ENCODE data around the gene NCOR2.
"Not testable (repeated sequence)": the region's sequence is repeated elsewhere in the genome, so short reads cannot be mapped to it uniquely, and the experiment has no call there.

NCOR2 gene

DNA sequence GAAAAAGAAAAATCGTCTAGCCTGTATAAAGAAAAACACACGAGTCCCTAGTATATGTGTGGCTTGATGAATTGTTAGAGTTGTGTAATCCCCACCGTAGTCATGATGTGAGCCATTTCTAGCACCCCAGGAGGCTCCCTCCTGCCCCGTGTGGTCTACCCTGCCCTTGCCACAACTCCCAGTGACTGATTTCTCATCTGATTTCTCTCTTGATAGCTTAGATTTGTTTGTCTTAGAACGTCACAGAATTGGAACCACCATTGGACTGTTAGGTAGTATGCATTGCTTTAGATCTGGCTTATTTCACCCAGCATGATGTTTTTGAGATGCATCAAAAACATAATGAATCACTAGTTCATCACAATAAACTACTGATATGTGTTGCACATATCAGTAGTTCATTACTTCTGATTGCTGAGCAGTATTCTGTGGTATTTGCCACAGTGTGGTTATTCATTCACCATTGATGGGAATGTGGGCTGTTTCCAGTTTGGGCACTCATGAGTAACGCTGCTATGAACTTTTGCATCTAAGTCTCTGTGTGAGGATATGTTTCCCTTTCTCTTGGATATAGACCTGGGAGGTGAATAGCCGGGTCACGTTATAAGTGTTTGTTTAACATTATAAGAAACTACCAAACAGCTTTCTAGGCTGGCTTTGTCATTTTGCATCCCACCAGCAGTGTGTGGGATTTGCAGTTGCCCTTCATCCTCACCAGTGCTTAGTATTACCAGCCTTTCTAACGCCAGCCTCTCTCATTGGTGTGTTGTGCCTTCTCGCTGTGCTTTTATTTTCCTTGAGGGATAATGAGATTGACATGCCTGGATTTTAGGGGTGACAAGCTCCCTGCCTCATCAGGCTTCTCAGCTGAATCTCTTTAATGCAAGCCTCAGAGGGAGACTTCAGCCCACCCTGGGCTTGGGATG, 31.9 kb upstream of the NCOR2 start:
- DNase-seq: no peak

DNA sequence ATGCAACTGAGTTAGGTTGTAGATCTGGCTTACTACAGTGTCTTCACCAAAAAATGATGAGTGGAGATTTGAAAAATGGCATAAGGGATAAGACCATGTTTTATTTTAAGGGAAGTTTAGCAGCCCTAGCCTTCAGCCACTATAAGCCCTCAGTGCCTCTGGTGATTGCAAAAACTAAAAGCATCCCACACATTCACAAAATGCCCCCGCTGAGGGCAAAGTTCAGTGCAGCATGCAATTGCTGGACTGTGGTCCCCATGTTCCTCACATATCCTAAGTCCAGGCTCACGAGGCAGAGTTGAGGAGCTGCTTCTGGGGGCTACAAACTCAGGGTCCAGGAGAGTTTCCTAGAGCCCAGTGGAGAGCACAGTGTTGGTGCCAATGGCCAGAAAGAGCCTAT, 29.6 kb upstream of the NCOR2 start:
- no peak for DNase-seq

DNA sequence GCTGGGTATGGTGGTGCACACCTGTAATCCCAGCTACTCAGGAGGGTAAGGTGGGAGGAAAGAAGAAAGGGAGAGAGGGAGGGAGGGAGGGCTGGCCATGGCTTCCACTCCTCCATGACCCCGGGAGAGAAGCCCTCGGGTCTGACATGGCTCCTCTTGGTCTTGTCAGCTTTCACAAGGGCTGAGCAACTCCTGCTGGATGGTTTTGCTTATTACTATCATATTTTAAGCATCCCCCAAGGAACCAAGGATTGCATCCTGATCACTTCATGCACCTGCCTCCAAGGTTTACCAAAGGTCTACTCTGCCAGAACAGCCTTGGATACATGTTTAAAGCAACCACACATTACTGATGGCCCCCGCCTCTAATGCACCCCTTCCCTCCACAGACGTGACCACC, 28.0 kb upstream of the NCOR2 start:
- DNase-seq: no peak

DNA sequence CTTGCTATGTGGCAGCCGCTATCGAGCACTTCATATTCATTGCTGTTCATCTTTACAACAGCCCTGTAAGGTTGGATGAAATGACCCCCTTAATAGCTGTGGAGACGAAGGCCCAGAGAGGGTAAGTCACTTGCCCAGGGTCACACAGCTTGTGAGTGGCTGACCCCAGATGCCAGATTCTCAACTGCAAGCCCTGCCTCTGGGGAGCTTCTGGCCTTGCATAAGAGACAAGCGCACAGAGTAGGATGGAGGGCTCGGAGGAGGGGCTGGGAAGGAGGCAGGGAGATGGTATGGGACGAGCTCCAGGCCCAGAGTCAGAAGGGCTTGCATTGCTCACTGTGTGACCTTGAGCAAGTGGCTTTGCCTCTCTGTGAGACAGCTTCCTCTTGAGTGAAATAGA, 27.4 kb upstream of the NCOR2 start:
- DNase-seq: no peak

DNA sequence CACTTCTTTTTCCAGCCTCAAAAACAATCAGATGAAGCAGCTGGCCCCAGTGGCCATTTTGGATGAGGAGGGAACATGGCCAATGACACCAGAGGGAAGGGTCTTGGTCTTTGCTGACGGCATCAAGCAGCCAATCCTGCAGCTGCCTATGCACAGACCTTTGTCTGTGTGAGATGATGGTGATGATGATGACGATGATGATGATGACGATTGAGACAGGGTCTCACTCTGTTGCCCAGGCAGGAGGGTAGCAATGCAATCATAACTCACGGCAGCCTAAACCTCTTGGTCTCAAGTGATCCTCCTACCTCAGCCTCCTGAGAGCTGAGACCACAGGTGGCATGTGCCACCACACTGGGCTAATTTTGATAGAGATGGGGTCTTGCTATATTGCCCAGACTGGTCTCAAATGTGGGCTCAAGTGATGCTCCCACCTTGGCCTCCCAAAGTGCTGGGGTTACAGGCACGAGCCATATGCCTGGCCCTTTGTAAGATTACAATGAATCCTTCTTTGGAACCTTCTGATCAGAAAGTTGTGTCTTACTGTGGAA, 26.5 kb upstream of the NCOR2 start:
- DNase-seq: no peak

DNA sequence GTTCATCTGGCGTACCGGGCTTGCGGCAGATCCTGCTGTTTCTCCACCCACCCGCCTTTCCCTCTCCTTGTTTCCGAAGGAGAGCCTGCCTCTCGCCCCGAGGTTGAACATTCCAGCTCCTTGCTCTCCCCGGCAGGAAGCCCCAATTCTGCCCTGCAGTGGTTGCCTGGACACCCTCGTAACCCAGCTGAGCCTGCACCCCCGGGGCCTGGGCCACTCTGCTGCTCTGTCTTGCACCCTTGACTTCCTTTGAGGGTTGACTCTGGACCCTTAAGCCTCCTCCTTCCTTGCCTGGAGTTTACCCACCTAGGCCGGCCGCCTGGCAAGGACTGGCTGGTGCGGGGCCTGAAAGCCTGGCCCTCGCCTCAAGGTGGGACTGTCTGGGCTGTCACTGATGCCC, 25.8 kb upstream of the NCOR2 start:
- DNase-seq: no peak

DNA sequence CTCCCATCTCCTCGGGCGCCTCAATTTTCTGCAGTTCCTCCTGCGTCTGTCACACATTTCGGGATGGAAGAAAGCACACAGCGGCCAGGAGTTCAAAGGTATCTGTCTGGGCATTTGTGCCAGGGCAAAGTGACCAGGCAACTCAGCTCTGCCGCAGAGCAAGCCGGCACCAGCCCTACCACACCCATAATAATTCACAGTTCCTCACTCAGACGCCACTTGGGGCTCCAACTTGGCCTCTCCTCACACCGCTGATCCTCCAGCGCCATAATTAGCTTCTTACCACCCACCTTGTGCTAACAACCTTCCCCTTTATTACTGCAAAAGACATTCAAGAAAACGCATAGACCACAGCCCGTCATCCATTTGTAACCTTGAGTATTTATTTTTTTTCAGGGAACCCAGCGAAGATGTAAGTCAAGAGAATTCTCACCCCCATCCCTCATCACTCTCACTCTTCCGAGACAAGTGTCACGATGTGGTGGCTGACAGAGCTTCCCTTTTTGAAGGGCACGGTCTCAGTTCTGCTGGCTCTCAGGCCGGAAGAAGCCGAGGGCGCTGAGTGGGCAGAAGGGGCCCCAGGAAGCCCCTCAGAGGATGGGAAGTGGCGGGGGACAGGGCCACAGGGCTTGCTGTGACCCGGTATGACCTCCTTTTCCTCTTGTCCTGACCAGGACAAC, 25.2 kb upstream of the NCOR2 start:
- no peak for DNase-seq

DNA sequence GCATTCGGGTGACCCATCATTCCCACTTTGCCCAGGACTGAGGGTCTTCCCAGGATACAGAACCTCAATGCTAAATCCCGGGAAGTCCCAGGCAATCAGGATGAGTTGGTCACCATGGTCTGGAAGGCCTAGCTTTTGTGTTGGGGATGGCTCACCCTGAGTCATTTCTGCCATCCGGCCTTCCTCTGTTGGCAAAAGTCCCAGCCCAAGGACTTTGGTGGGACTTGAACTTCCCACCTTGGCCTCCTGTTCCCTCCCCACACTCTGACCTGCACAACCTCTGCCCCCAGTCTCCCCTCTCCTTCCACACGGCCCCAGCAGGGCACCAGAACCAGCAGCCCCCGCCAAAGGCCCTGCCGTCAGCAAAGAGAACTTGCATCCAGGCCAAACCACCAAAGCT, 24.6 kb upstream of the NCOR2 start:
- no peak for DNase-seq

DNA sequence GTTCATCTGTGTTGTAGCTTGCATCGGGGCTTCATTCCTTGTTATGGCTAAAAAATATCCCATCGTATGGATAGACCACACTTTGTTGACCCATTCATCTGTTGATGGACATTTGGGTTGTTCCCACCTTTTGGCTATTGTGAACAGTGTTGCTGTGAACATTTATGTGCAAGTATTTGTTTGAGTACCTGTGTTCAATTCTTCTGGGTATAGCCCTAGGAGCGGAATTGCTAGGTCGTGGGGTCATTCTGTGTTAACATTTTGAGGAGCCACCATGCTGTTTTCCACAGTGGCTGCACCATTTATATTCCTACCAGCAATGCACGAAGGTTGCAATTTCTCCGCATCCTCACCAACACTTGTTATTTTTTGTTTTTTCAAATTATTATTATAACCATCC, 23.0 kb upstream of the NCOR2 start:
- DNase-seq: no peak

DNA sequence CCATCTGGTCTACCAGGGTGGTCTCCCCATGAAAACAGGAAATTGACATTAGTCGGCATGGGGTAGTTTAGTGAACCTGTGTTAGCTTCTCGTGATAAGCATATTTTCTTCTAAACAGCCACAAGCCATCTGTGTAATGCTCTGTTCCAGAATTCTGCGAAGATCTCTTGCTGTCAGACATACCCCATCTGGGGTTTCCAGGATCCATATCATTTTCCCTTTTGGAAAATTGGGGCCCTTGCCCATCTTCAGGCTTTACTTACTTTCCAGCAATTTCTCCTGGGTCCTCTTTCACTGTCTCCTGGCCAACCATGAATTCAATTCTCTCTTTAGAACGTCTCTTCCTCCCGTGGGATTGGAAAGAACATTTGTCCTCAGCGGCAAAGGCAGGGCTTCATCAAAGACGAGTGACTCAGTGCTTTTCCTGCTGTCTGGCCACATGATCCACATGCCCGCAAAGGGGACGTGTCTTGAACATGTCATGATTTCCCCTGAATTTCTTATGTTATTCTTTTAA, 21.4 kb upstream of the NCOR2 start:
- DNase-seq: no peak

DNA sequence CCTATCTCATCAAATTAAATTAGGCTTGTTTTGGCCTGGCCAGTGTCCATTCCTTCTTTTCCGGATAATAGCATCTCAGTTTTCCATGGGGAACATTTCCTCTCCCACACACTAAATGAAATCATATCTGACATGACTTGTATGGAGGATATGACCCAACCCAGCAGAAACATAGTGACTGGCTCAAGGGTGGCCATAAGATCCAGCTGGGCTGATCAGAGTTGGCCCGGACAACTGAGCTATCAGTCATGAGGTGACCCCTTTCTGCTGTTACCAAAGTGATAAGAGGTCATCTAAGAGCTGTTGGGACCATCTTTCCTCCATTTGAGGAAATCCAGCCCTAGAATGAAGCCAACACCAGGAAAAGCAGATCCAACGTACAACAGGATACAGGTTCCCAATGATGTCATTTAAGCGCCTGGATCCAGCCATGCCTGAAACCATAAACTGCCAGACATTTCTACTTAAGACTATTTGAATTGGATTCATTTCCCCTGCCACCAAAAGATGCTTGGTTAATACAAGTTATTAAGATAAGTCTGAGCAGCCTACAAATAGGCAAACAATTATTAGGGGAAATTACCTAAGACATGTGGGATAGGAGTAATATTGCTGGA, 20.7 kb upstream of the NCOR2 start:
- no peak for DNase-seq

DNA sequence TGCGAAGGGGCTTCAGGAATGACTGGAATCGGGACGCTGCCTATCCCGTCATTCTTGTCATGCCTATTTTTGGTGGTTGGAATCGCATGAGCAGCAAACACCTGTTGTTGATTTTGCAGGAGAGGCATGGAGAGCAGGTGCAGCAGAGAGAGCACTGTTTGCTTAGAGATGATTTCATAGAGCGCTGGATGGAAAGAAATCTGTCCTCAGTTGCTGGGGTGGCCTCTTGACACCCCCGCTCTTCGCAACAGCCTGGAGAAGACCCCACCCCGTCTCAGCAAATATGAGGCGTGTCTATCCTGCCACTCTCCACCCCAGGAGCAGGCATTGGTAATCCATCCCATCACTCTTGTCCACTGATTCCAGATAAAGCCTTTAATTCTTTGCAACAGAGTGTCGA, 19.3 kb upstream of the NCOR2 start:
- DNase-seq: no peak

DNA sequence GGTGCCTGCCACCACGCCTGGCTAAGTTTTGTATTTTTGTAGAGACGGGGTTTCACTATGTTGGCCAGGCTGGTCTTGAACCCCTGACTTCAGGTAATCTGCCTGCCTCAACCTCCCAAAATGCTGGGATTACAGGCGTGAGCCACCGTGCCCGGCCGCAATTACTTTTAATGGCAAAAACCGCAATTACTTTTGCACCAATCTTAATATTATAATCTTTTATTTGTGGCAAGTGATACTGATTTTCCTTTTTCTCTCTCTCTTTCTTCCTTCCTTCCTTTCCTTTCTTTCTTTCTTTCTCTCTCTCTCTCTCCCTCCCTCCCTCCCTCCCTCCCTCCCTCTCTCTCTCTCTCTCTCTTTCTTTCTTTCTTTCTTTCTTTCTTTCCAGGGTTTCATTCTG, 17.1 kb upstream of the NCOR2 start:
- DNase-seq: not testable (repeated sequence)

DNA sequence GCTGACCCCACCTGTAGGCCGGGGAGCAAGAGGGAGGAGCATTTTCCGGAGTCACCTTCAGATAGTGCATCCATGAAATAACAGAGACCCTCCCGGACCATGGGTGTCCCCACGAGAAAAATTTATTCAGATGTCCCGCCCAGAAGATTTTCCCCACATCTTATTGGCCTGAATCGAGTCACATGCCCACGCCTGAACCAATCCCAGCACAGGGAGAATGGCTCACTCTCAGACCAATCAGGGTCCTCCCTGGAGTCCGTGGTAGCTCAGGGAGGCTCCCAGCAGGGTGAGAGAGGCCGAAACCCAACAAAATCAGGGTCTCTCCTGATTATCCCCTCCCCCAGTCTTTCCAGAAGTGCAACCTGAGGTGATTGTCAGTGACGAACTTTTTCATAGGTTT, 16.4 kb upstream of the NCOR2 start:
- no peak for DNase-seq

DNA sequence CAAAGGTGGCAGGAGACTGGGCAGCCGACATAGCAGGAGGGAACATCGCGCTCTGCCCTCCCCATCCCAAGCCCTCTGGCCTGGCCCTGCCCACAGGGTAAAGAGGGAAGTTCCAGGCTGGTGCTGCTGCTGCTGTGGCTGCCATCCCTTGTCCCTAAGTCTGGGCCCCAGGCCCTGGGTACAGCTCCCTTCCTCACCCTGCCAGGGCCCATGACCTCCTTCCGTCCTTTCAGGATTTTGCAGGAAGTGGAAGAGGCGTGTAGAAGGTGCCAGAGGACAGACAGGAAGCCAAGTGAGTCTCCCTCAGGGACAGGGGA, 14.7 kb upstream of the NCOR2 start:
- DNase-seq: no peak

DNA sequence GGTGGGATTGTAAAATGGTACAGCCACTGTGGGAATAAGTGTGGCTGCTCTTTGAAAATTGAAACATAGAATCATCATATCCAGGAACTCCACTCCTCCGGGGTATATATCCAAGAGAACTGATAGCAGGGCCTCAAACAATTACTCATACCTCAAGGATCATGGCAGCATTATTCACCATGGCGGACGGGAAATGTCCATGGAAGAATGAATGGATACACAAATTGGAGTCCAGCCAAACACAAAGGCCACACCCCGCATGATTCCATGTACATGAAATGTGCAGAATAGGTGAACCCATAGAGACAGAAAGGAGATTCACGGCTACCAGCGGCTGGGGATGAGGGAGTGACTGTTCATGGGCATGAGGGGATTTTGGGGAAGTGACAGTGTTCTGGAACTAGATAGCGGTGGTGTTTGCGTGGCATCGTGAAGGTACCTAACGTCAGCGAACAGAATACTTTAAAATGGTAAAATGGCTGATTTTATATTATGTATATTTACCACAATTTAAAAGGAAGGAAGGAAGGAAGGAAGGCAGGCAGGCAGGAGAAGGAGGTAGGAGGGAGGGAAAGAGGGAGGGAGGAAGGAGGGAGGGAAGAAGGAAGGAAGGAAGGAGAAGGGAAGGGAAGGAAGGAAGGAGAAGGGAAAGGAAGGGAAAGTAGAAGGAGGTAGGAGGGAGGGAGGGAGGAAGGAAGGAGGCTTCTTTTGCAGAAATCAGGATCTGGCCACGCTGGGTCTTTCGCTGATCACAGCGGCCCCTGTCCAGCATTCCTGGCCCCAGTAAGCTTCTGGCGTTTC, 14.1 kb upstream of the NCOR2 start:
- no peak for DNase-seq

DNA sequence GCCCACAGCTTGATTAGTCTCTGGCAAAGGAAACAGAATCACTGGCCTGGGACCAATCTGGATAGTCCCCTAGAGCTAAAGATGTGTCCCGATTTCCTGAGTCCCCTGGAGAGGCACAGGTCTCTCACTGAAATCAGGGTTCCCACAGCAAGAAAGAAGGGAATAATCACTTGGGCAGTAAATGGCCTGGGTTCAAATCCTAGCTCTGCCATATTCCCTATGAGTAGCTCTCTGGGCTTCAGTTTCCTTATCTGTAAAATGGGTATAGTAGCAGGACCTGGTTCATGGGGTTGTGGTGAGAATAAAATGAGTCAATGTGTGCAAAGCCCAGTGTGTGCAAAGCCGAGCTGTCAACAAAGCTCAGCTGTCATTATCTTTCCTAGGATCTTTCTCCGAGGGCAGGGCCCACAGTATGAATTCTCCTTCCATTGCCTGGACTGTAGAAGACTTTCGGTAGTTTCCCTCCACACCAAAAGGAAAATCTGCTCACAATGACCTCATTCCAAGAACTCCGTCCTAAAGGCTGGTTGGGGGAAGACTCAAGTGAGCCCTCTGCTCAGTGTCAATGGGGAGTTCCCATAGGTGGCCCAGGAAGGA, 12.6 kb upstream of the NCOR2 start:
- no peak for DNase-seq

DNA sequence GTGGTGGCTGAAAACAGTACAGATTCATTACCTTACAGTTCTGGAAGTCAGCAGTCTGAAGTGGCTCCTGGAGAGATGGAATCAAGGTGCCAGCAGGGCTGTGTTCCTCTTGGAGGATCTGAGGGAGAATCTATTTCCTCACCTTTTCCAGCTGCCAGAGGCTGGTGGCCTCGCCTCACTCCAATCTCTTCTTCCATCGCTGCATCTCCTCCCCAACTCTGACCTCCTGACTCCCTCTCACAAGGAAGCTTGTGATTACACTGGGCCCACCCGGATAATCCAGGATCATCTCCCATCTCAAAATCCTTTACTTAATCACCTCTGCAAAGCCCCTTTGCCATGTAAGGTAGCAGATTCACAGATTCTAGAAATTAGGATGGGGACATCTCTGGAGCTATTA, 11.4 kb upstream of the NCOR2 start:
- DNase-seq: no peak

DNA sequence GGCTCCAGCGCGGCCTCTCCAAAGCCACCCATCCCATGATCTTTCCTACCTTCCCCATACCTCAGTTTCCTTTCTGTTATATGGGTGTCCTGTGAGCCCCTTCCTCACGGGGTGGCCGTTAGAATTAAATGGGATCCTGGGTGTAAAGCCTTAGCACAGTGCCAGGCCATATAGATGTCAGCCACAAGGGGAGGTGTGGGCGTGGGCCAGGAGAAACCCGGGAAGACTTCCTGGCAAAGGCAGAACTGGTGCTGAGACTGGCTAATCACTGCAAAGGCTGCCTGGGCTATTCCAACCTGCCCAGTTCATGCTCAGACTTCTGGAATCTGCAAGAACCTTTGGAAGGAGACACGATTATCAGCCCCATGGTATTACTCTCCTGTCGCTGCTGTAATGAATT, 11.0 kb upstream of the NCOR2 start:
- no peak for DNase-seq

DNA sequence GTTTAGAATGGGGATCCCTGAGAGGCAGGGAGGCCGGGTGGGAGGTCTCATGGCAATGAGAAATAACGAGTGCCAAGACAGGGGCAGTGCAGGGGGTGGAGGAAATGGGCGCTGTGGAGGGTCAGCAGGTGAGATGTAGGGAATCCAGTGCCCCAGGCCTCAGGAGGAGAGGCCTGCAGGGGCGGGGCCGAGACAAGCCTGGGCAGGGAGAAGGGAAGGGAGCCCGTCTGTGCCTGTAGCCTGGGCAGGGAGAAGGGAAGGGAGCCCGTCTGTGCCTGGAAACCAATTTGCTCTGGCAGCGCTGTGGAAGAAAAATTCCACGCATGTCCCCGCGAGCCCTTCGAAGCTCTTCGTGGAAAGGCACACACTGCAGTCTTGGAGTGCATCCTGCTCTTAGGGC, 10.6 kb upstream of the NCOR2 start:
- DNase-seq: no peak

DNA sequence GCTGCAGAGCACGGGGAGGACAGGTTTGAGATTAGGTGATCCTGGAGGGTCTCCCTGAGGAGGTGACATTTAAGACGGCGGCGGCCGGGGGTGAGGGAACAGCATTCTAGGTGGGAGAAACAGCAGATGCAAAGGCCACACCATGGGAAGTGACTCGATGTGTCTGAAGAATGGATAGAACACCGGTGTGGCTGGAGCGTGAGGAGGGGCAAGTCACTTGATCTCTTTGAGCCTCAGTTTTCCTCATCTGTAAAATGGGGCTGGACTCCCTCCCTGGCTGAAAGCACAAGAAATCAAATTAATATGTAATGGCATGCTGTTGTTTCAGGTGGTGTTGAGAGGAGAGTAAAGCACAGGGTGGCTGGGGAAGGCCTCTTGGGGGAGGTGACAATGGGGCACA, 10.0 kb upstream of the NCOR2 start:
- no peak for DNase-seq

DNA sequence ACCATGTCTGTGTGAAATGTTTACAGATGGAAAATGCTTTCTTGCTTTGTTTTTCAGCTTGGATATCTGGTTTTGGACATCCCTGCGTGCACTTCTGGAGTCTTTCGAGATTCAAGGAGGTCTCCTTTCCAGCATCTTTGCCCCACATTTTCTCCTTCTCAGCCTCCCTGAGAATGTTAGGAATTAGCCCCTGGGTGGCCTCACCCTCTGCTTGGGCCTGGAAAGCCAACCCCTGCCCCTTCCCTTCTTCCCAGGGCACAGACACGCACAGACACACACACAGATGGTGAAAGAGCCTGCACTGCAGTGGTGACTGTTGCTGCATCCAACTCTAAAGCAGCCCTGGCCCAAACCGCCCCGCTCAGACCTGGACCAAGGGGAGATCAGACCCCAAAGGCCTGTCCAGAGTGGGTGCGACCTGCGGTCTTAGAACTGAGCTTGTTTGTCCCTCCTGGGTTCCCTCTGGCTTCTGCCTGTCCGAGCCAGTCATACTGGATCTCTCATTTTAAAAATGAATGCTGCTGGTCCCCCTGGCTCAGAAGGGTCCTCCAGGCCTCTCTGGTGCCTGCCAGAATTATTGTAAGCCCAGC, 8.7 kb upstream of the NCOR2 start:
- no peak for DNase-seq
